ENCODE results near the gene OPRPN.

Gene OPRPN

DNA sequence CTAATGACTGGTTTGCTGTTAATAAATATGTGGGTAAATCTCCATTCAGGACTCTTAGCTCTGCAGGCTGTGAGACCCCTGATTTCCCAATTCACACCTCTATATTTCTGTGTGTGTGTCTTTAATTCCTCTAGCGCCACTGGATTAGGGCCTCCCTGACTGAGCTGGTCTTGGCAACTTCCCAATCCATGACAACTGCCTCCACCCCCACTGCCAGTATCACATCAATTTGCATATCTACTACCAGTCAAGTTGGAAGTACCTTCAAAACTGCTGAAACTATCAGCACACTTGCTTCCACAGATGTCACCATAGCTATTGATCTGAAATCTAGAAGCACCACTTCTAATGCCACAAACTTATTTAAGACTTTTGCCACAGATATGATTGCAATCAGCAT is 27.6 kb downstream of the OPRPN start:
- no peak for TF ChIP-seq ESRRG (CRISPR knock-in tag; IDR thresholded peaks at IDR 0.05)
- TF ChIP-seq ZNF8 (CRISPR knock-in tag; IDR thresholded peaks at IDR 0.05), result no peak
- TF ChIP-seq PPARA (CRISPR knock-in tag; IDR thresholded peaks at IDR 0.05; ENCODE audit: borderline replicate concordance), result no peak
- TF ChIP-seq ZNF565 (CRISPR knock-in tag; conservative IDR thresholded peaks at IDR 0.05; ENCODE audit: low read depth), result no peak
- no peak for TF ChIP-seq ZFP30 (CRISPR knock-in tag; IDR thresholded peaks at IDR 0.05)
- TF ChIP-seq, protein P1, sequence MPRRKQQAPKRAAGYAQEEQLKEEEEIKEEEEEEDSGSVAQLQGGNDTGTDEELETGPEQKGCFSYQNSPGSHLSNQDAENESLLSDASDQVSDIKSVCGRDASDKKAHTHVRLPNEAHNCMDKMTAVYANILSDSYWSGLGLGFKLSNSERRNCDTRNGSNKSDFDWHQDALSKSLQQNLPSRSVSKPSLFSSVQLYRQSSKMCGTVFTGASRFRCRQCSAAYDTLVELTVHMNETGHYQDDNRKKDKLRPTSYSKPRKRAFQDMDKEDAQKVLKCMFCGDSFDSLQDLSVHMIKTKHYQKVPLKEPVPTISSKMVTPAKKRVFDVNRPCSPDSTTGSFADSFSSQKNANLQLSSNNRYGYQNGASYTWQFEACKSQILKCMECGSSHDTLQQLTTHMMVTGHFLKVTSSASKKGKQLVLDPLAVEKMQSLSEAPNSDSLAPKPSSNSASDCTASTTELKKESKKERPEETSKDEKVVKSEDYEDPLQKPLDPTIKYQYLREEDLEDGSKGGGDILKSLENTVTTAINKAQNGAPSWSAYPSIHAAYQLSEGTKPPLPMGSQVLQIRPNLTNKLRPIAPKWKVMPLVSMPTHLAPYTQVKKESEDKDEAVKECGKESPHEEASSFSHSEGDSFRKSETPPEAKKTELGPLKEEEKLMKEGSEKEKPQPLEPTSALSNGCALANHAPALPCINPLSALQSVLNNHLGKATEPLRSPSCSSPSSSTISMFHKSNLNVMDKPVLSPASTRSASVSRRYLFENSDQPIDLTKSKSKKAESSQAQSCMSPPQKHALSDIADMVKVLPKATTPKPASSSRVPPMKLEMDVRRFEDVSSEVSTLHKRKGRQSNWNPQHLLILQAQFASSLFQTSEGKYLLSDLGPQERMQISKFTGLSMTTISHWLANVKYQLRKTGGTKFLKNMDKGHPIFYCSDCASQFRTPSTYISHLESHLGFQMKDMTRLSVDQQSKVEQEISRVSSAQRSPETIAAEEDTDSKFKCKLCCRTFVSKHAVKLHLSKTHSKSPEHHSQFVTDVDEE (CRISPR knock-in tag; IDR thresholded peaks at IDR 0.05), result no peak
- TF ChIP-seq ZNF70 (CRISPR knock-in tag; IDR thresholded peaks at IDR 0.05), result no peak
- no peak for TF ChIP-seq SNAI2 (CRISPR knock-in tag; IDR thresholded peaks at IDR 0.05)
- TF ChIP-seq BACH2 (CRISPR knock-in tag; IDR thresholded peaks at IDR 0.05; ENCODE audit: borderline replicate concordance), result no peak
- TF ChIP-seq TCF4 (CRISPR knock-in tag; IDR thresholded peaks at IDR 0.05; ENCODE audit: borderline replicate concordance), result no peak
- TF ChIP-seq ARNTL (CRISPR knock-in tag; IDR thresholded peaks at IDR 0.05; ENCODE audit: borderline replicate concordance, low read depth), result no peak
- no peak for TF ChIP-seq ZC3H10 (CRISPR knock-in tag; IDR thresholded peaks at IDR 0.05)
- TF ChIP-seq, protein P2, sequence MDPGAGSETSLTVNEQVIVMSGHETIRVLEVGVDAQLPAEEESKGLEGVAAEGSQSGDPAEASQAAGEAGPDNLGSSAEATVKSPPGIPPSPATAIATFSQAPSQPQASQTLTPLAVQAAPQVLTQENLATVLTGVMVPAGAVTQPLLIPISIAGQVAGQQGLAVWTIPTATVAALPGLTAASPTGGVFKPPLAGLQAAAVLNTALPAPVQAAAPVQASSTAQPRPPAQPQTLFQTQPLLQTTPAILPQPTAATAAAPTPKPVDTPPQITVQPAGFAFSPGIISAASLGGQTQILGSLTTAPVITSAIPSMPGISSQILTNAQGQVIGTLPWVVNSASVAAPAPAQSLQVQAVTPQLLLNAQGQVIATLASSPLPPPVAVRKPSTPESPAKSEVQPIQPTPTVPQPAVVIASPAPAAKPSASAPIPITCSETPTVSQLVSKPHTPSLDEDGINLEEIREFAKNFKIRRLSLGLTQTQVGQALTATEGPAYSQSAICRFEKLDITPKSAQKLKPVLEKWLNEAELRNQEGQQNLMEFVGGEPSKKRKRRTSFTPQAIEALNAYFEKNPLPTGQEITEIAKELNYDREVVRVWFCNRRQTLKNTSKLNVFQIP (CRISPR knock-in tag; IDR thresholded peaks at IDR 0.05; ENCODE audit: borderline replicate concordance, low read depth), result no peak
- no peak for TF ChIP-seq ZFP3 (CRISPR knock-in tag; IDR thresholded peaks at IDR 0.05)
- no peak for TF ChIP-seq ISL1 (CRISPR knock-in tag; IDR thresholded peaks at IDR 0.05)
- no peak for ATAC-seq

DNA sequence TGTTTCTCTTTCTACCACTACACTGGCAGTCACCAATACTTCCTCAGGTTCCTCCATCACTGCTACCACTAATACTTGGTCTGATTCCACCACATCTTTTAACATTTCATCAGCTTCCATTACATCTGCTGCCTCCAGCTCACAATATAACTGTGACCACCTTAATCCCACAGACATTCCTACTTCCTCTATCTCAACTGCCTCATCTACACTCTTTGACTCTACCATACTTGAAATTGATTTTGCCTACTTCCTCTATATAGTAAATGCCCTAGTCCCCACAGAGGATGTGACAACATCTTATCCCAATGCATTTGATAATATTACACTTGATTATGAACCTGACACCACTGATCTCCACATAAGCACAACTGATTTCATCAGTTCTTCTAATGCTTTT is 29.0 kb downstream of the OPRPN start:
- ATAC-seq, result no peak
- TF ChIP-seq, protein P1 (CRISPR knock-in tag; IDR thresholded peaks at IDR 0.05), result no peak
- TF ChIP-seq CSDC2 (CRISPR knock-in tag; IDR thresholded peaks at IDR 0.05) (no peak), ZC3H10 (CRISPR knock-in tag; IDR thresholded peaks at IDR 0.05) (no peak), PPARA (CRISPR knock-in tag; IDR thresholded peaks at IDR 0.05; ENCODE audit: borderline replicate concordance) (no peak), GLIS3 (CRISPR knock-in tag; IDR thresholded peaks at IDR 0.05) (no peak)

DNA sequence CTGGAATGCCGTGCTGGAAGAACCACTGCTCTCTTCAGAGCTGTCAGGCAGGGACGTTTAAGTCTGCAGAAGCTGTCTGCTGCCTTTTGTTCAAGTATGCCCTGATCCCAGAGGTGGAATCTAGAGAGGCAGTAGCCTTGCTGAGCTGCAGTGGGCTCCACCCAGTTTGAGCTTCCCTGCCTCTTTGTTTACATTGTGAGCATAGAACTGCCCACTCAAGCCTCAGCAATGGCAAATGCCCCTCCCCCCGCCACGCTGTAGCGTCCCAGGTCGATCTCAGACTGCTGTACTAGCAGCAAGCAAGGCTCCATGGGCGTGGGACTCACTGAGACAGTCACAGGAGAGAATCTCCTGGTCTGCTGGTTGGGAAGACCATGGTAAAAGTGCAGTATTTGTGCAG is 39.5 kb downstream of the OPRPN start:
- TF ChIP-seq, protein P3, sequence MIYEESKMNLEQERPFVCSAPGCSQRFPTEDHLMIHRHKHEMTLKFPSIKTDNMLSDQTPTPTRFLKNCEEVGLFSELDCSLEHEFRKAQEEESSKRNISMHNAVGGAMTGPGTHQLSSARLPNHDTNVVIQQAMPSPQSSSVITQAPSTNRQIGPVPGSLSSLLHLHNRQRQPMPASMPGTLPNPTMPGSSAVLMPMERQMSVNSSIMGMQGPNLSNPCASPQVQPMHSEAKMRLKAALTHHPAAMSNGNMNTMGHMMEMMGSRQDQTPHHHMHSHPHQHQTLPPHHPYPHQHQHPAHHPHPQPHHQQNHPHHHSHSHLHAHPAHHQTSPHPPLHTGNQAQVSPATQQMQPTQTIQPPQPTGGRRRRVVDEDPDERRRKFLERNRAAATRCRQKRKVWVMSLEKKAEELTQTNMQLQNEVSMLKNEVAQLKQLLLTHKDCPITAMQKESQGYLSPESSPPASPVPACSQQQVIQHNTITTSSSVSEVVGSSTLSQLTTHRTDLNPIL (CRISPR knock-in tag; IDR thresholded peaks at IDR 0.05; ENCODE audit: low read depth), result no peak
- TF ChIP-seq ISL1 (CRISPR knock-in tag; IDR thresholded peaks at IDR 0.05), result no peak
- TF ChIP-seq, protein P4, sequence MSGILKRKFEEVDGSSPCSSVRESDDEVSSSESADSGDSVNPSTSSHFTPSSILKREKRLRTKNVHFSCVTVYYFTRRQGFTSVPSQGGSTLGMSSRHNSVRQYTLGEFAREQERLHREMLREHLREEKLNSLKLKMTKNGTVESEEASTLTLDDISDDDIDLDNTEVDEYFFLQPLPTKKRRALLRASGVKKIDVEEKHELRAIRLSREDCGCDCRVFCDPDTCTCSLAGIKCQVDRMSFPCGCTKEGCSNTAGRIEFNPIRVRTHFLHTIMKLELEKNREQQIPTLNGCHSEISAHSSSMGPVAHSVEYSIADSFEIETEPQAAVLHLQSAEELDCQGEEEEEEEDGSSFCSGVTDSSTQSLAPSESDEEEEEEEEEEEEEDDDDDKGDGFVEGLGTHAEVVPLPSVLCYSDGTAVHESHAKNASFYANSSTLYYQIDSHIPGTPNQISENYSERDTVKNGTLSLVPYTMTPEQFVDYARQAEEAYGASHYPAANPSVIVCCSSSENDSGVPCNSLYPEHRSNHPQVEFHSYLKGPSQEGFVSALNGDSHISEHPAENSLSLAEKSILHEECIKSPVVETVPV (CRISPR knock-in tag; IDR thresholded peaks at IDR 0.05), result no peak
- no peak for TF ChIP-seq BACH2 (CRISPR knock-in tag; IDR thresholded peaks at IDR 0.05; ENCODE audit: borderline replicate concordance)
- TF ChIP-seq GLIS3 (CRISPR knock-in tag; IDR thresholded peaks at IDR 0.05), result no peak
- TF ChIP-seq ZNF565 (CRISPR knock-in tag; conservative IDR thresholded peaks at IDR 0.05; ENCODE audit: low read depth), result no peak
- no peak for ATAC-seq
